Omental fat pad (tissue), 4 donors: ENCODE measurements around the gene UROD. TPM values are rescaled to one million over a fixed set of nuclear protein-coding genes. Genes with fewer than 3 reads are reported as not detected.

ENCODE experiments used
- ATAC-seq: fragments of 150-250 bp; one replicate; pipeline ENCODE4 v1.9.1; 2016; ENCODE audit warnings: mild to moderate bottlenecking, moderate library complexity; ENCODE audit not compliant: low FRiP score
- DNase-seq: peaks from one replicate; pipeline ENCODE4 v3.0.0-alpha.2; 2019; ENCODE audit warnings: low spot score
- total RNA-seq, 4 donors: library from RNA; depleted of rRNA; stranded (reverse); fragments of >200 nt; gene quantifications; one replicate each; pipeline ENCODE4 v1.1.0, GENCODE V29; 2016
- TF ChIP-seq, protein P1 (sequence below), 3 donors: fragments of 450-650 bp; IDR thresholded peaks; one replicate each; pipeline ENCODE4 v1.5.1; 2016 to 2017; ENCODE audit warnings: antibody characterized with exemption in 3 of 3, mild to moderate bottlenecking in 3 of 3, moderate library complexity in 2 of 3

UROD gene
- total RNA-seq, 4 donors from 2014 or later, result 65.6 to 79.4 (median 76.2) TPM

GRCh38 chr1:45026446-45026845, 14.4 kb downstream of the UROD start:
- ATAC-seq (no peak), DNase-seq (no peak)
- TF ChIP-seq, protein P1, sequence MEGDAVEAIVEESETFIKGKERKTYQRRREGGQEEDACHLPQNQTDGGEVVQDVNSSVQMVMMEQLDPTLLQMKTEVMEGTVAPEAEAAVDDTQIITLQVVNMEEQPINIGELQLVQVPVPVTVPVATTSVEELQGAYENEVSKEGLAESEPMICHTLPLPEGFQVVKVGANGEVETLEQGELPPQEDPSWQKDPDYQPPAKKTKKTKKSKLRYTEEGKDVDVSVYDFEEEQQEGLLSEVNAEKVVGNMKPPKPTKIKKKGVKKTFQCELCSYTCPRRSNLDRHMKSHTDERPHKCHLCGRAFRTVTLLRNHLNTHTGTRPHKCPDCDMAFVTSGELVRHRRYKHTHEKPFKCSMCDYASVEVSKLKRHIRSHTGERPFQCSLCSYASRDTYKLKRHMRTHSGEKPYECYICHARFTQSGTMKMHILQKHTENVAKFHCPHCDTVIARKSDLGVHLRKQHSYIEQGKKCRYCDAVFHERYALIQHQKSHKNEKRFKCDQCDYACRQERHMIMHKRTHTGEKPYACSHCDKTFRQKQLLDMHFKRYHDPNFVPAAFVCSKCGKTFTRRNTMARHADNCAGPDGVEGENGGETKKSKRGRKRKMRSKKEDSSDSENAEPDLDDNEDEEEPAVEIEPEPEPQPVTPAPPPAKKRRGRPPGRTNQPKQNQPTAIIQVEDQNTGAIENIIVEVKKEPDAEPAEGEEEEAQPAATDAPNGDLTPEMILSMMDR (IDR thresholded peaks at IDR 0.05), result no peak

- TF ChIP-seq, protein P1 (IDR thresholded peaks at IDR 0.05), result no peak
- DNase-seq, result no peak
- no peak for ATAC-seq
Observed at GRCh38 chr1:45032837-45033236, 20.8 kb downstream of the UROD start.

- TF ChIP-seq, protein P1 (IDR thresholded peaks at IDR 0.05), result no peak
- DNase-seq, result no peak
- ATAC-seq, result no peak
Observed at GRCh38 chr1:45033356-45033755, 21.3 kb downstream of the UROD start.

- TF ChIP-seq, protein P1 (IDR thresholded peaks at IDR 0.05), result no peak
- ATAC-seq (no peak), DNase-seq (no peak)
Observed at GRCh38 chr1:45035631-45036301, 23.7 kb downstream of the UROD start.

GRCh38 chr1:45037456-45037855, 25.4 kb downstream of the UROD start:
- TF ChIP-seq, protein P1 (IDR thresholded peaks at IDR 0.05), result no peak
- ATAC-seq (no peak), DNase-seq (no peak)

GRCh38 chr1:45038240-45038639, 26.2 kb downstream of the UROD start:
- TF ChIP-seq, protein P1 (IDR thresholded peaks at IDR 0.05), result no peak
- no peak for ATAC-seq
- DNase-seq, result no peak

GRCh38 chr1:45038661-45039364, 26.8 kb downstream of the UROD start:
- TF ChIP-seq, protein P1 (IDR thresholded peaks at IDR 0.05), result no peak
- ATAC-seq (no peak), DNase-seq (no peak)
